Cardiac muscle cell (in vitro differentiated cells and primary cell): Measurements from ENCODE around the gene FGGY. TPM values are rescaled to one million over a fixed set of nuclear protein-coding genes. Genes with fewer than 3 reads are reported as not detected.

Experiments used
- DNase-seq, 2 donors: peaks; one replicate each; pipeline versions ENCODE4 v3.0.0 to v3.0.0-alpha.2; 2010 to 2017; ENCODE audit warnings: low read depth in 1 of 2, low spot score in 1 of 2
- H3K27ac ChIP-seq: fragments of 200-600 bp; sonication (generic); 2 replicates; pipeline ENCODE4 v1.5.1; 2016
- H3K27me3 ChIP-seq: fragments of 200-600 bp; sonication (generic); 2 replicates; pipeline ENCODE4 v1.6.0; 2016; ENCODE audit warnings: control low read depth
- H3K36me3 ChIP-seq: fragments of 200-600 bp; sonication (generic); 2 replicates; pipeline ENCODE4 v1.5.1; 2016; ENCODE audit warnings: control low read depth
- H3K4me1 ChIP-seq: fragments of 200-600 bp; sonication (generic); 2 replicates; pipeline ENCODE4 v1.8.1; 2017; ENCODE audit warnings: low read depth, mild to moderate bottlenecking, mixed run types
- H3K4me3 ChIP-seq: fragments of 200-600 bp; sonication (generic); 2 replicates; pipeline ENCODE4 v1.5.1; 2016; ENCODE audit warnings: mild to moderate bottlenecking
- H3K9me3 ChIP-seq: fragments of 200-600 bp; sonication (generic); 2 replicates; pipeline ENCODE4 v1.5.1; 2017; ENCODE audit warnings: low read depth, mild to moderate bottlenecking, control low read depth
- CTCF ChIP-seq: IDR thresholded peaks from 2 replicates; pipeline ENCODE4 v1.5.1; 2012; ENCODE audit warnings: low read depth, mild to moderate bottlenecking, low read length
- polyA plus RNA-seq: library from polyadenylated mRNA; unstranded; fragments of >200 nt; fragmentation: Nextera tagmentation; extraction: Ambion mirVana; gene quantifications from 2 replicates; pipeline ENCODE4 v1.2.1, GENCODE V29; 2016
- total RNA-seq: library from RNA; depleted of rRNA; stranded (reverse); fragments of >200 nt; gene quantifications from 2 replicates; pipeline ENCODE4 v1.2.3, GENCODE V29; 2016

The FGGY gene
- total and polyA plus RNA-seq, 2 experiments from 2014 or later, result 9.8 to 14.5 TPM

DNA sequence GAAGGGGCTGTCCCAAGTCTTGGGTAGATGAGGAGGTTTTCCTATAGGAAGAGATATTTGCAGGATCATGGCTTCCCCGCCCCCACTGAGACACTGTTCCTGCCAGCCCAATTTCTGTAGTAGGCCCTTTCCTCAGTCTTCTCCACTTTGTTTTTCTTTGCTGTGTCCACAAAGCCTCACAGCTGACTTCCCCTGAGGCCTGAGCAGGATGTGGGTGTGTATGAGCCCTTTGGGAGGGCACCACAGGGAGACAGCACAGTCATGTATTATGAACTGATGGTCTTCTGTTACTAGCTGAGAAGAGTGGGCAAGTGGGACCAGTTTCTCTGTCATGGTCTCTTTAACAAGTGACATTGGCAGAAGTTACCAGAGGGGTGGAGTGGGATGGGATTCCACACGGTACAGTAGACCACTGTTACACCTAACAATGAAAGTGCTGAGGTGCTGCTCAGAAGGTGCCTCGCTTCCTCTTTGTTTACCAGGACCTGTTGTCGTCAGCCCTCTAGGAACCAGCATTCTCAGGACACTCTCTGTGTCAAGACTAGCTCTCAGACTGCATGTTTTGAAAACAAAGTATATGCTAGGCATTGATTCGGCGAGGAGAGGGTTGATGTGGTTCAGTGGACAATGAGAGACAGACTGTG, 264.0 kb downstream of the FGGY start:
- no peak for DNase-seq
- TF ChIP-seq CTCF, result no peak
- Histone ChIP-seq H3K27me3 (no peaks in the 10 kb centered on the region), H3K4me1 (no peaks in the 10 kb centered on the region), H3K27ac (no peak overlapping the region), H3K9me3 (no peaks in the 10 kb centered on the region), H3K36me3 (no peaks in the 10 kb centered on the region), H3K4me3 (no peak overlapping the region)

- Histone ChIP-seq H3K4me1 (no peaks in the 10 kb centered on the region), H3K27me3 (no peaks in the 10 kb centered on the region), H3K36me3 (no peaks in the 10 kb centered on the region), H3K27ac (no peak overlapping the region), H3K4me3 (no peak overlapping the region), H3K9me3 (no peaks in the 10 kb centered on the region)
- DNase-seq, result no peak
- no peak for TF ChIP-seq CTCF
Measured at GRCh38 chr1:59561796-59562195, 264.9 kb downstream of the FGGY start.

GRCh38 chr1:59564192-59564891, 267.4 kb downstream of the FGGY start:
- no peak for TF ChIP-seq CTCF
- no peaks in the 10 kb centered on the region for H3K9me3 ChIP-seq
- no peak overlapping the region for H3K27ac ChIP-seq
- no peaks in the 10 kb centered on the region for H3K36me3 ChIP-seq
- DNase-seq, result peak in 1 of 2 donors; percentile 44
- H3K4me1 ChIP-seq, result no peaks in the 10 kb centered on the region
- no peak overlapping the region for H3K4me3 ChIP-seq
- H3K27me3 ChIP-seq, result no peaks in the 10 kb centered on the region

DNA sequence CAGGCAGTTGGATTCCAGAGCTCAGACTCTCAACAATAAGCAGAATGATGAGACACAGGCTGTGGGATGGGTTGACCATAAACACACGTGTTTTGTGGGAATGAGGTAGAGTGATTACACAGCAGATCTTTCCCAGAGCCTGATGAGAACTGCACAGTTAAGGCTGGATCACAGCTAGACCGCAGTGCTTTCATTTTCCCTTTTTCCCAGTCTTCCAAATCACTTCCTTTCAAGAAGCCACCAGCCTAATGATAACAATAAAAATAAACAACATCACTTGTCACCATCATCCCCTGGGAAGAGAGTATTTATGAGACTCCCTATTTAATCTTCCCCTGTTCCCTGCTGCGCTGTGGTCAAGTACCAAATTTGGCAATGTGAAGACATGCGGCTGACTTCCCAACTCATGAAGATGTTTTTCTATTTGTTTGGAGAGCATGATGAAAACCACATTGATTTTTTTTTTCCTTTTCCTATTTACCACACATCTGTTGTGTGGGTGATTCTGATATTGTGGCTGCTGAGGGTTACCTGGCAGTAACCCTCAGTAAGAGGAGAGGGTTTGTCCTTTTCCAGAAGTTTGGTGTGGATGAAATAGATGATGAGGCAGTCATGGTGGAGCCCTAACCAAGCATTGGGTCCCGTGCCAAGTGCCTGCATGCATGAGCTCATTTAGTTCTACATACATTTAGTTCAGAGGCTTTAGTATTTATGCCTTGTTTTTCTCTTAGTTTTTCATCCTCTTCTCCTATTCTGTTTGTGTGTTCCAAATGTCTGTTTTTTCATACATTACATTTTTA, 268.9 kb downstream of the FGGY start:
- peak in 1 of 2 donors; percentile 49 for DNase-seq
- Histone ChIP-seq H3K4me3 (no peak overlapping the region), H3K4me1 (no peaks in the 10 kb centered on the region), H3K27me3 (no peaks in the 10 kb centered on the region), H3K9me3 (no peaks in the 10 kb centered on the region), H3K27ac (no peak overlapping the region), H3K36me3 (no peaks in the 10 kb centered on the region)
- TF ChIP-seq CTCF, result no peak

DNA sequence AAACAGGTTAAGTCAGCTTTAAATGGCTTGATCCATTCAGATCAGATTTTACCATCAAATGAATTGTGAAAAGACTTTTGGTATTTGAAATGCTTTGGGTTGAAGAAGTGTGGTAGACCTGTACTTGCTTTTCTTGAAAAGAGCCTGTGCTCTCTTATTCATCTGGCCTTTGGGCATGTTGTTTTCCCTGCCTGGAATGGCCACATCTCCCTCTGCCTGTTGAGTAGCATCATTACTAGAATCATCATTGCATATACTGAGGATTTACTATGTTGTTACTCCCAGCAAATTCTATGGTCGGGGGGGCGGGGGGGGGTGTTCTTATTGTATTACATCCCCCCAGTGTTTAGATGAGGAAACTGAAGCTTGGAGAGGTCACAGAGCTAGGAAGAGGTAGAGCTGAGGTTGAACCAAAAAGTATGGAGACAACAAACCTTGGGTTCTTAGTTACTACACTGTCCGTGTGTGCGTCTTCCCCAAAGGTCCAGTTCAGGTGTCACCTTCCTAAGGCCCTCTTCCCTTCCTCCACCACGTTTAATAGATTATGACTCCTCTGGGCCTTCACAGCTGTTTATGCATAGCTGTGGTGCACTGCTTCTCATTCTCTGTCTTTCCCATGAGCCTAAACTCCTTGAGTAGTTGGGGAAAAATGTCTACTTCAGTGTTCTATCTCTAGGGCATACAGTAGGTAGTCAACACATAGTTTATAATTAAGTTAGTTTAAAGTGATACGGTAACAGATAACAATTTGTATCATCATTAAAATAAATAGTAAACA, 271.5 kb downstream of the FGGY start:
- DNase-seq, result peak in 1 of 2 donors; percentile 25
- H3K27me3 ChIP-seq, result no peaks in the 10 kb centered on the region
- peak; percentile 6 for TF ChIP-seq CTCF

More for the DNA sequence above, 271.5 kb downstream of the FGGY start:
- H3K4me1 ChIP-seq, result no peaks in the 10 kb centered on the region
- H3K27ac ChIP-seq, result no peak overlapping the region
- H3K4me3 ChIP-seq, result no peak overlapping the region
- no peaks in the 10 kb centered on the region for H3K9me3 ChIP-seq
- H3K36me3 ChIP-seq, result no peaks in the 10 kb centered on the region
